Activated CD8-positive, alpha-beta memory T cell treated with anti-CD3 and anti-CD28 coated beads for 1 hour (primary cell): ENCODE measurements around the gene SS18L1.

Experiments
- DNase-seq, 2 donors: peaks; one replicate each; pipeline ENCODE4 v3.0.0-alpha.2; 2020; ENCODE audit warnings: low read depth in 1 of 2; ENCODE audit errors: extremely low read depth in 1 of 2

SS18L1 gene

DNA sequence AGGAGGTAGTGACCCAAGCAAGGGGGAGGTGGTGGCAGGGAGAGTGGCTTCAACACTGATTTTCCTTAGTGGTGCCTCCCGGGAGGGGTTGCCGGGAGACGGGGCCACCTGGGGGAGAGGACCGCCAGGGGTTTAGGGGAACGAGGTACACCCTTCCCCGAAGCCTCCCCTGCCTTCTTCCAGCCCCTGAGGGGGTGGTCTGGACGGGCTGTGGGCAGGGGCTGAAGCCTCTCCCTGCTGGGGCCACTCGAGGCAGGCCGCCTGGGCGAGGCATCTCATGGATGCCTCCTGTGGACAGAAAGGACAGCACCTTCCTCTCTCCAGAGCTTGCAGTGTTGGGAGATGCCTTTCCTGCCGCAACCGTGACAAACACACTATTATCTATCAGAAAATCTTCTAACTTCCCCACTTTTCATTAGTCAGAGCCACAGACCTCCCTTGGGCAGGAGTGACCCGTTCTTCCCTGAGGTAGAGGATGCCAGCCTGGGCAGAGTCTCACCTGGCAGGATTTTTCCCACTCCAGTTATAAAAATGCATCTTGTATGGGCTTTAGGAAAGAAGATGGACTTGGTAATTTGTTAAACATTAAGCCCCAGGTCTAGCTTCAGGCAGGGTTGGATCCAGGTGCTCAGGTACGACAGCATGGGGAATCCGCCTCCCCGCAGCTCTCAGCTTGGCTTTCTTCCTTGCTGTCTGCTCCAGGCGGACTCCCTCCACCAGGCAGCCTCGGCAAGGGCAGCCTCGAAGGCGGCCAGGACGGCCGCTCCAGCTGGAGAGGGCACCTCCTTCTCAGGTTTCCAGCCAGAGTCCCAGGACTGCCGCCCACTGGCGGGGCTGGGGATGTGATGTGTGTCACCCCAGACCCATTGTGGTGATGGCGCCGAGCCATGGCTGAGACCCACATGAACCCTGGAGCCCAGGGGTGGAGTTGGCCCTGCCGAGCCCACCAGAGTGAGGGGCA lies 65.5 kb downstream of the SS18L1 start:
- no peak for DNase-seq

DNA sequence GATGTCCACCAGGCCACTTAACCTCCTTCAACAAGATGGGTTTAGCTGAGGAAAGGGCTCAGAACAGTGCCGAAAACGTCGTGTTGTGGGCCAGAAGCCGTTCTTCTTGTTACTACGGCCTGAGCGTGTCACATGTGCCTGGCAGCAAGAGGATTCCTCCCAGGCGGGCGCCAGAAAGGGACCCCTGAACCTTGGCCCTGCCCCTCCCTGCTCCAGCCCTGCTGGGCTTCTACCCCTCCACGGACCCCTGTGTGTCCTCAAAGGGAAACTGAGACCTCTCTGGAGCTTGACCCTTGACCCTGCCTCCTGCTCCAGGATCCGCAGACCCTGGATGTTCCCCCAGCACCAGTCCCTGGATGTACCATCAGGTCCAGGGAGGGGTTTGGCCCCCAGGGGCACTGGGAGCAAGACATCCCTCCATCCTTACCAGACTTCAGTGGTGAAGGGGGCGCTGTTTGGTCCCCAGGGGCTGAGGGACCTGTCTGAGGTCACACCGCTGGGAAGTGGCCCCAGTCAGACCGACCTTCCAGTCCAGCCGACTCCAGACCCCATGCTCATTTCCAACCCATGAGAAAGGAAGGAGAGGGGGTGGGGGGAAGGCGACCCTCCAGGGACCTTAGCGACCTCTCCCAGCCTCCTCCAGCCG lies 66.4 kb downstream of the SS18L1 start:
- DNase-seq: no peak

DNA sequence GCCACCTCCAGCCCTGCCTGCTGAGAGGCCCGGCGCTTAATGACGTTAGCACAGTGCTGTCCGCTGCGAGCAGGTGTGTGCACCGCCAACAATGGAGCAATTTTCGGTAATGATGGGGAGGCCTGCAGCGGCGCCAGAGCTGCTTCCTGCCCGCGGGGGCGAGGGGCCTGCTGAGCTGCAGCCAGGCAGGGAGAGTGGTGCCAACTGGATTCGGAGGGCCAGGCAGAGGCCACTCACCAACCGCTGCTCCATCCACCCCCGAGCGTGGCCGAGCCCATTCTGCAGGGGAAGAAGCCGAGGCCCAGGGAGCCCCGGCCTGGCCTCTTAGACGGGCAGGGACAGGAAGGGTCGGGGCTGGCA lies 66.9 kb downstream of the SS18L1 start:
- no peak for DNase-seq

DNA sequence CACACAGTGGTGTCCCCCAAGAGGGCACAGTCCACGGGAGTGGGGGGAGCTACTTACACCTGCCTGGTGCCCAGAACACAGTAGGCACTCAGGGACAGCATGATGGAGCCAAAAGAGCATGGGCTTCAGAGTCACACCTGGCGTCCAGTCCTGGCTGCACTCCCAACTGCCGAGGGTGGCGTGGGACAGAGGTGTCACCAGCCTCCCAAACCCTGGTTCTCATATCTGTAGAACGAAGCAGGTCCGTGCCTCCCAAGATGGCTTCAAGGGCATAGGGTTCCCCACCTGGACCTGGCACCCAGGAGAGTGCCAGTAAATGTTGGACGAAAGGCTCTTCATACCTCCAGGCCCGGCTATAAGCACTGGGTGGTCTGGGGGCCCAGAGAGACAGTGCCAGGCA lies 67.6 kb downstream of the SS18L1 start:
- no peak for DNase-seq

DNA sequence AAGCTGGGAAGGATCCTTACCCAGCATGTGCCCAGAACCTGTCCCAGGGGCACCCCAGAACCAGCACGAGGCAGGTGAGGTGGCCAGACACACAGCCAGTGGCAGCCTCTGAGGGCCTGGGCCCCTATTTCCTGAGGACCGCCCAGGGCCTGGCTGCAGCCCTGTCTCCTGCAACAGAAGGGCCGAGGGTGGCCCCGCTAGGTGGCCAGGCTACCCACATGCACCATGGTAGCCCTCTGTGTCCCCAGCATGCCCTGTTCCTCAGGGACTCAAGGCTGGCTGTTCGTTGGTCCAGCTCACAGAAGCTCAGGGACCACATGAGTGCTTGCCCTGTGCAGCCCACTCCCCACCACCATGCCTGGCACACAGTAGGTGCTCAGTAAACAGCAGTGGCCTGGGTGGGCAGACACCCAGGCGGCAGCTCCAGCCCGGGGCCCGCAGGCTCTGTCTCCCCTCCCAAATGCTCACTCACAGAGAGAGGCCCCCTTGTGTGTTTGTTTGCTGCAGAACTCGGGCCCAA lies 68.3 kb downstream of the SS18L1 start:
- DNase-seq: no peak

DNA sequence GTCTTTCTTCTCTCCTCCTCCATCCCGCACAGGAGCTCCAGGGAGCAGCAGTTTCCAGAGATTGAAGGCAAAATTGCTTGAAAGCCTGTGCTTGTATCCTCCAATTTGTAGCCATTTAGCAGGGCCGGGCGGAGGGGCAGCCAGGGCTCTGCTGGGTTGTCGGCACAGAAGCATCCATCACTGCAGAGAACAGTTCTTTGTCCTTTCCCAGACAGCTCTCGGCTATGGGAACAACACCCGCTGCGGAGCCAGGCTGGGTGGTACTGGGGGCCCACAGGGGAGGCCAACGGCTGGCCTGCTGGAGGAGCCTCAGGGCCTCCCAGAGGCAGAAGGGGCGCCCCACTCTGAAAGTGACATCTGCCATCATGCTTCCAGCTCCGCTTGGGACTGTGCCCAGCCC lies 68.7 kb downstream of the SS18L1 start:
- no peak for DNase-seq

DNA sequence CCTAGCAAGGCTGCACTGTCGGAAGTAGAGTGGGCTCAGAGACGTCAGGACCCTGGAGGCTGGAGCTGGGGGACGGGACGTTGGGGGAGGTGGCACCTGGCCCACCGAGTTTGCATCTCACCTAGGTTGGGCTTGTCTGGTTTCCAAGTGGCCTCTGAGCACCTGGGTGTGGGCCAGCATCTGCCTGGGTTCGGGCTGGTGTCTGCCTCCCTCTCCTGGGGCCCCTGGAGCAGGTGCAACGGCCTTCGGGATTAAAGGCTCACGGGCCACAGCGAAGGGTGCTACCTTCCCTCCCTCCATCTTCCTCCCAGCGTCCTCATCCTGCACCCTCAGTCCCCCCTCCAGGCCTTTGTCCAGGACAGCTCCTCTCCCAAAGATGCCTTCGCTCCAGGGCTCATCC lies 70.5 kb downstream of the SS18L1 start:
- DNase-seq: no peak

DNA sequence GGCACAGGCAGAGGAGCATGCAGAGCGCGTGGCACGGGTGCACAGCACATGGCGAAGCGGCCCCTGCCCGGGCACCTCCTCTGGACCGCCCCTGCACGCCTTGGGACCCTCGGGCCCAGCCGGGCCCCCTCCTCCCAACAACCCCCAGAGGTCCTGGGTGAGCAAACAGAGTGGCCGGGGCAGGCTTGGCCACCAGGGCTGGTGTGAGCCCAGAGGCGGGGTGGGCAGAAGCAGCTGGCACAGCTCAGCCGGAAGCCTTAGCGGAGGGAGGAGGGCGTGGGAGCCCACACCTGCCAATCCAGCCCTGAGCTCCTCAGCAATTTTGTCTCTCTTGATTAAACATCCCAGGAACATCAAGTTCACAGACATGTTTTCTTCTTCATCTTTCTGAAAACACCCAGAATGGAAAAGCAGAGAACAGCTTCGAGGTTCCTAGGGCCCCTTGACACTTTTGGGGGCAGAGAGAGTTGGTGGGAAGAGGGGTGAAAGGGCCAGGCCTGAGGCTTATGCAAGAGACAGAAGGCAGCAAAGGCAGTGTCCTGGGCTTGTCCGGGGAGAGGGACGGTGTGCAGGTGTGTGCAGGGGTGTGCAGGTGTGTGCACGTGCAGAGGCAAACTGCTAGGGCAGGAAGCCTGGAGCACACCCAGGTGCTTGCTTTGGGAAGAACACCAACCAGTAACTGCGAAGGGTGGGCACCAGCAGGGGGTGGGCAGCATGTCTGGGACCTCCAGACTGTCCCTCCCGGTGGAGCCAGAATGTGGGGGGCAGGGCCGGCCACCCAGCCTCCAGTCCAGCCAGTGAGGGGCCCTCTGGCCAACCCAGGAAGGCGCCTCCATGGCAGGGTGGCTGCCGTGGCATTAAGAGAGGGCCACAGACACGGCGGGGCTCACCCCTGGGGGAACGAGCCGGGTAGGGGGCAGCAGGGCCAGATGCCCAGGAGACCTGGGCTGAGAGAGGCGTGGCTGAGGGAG lies 71.7 kb downstream of the SS18L1 start:
- no peak for DNase-seq

DNA sequence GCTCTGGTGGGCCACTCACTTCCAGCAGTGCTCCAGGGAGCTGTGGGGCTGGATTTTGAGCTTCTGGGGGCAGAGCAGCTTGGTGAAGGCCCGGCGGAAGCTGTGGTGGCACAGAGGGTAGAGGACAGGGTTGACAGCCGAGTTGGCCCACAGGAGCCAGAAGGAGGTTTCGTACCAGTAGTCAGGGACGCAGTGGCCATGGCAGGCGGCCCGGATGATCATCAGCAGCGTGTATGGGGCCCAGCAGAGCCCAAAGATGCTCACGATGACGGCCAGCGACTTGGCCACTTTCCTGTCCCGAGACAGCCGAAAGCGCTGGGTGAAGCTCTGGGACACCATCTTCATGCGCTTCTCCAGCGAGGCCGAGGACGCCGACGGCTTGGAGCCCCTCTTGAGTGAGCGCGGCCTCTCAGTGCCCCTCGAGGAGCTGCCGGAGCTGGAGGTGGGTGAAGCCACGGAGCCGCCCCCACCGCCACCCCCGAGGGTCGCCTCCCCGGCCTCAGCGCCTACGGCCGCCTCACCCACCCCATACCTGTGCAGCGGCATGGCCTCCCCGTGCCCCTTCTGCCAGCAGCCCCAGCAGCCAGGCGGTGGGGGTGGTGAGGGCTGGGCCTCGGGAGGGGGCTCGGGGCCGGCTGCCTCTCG lies 72.5 kb downstream of the SS18L1 start:
- no peak for DNase-seq

DNA sequence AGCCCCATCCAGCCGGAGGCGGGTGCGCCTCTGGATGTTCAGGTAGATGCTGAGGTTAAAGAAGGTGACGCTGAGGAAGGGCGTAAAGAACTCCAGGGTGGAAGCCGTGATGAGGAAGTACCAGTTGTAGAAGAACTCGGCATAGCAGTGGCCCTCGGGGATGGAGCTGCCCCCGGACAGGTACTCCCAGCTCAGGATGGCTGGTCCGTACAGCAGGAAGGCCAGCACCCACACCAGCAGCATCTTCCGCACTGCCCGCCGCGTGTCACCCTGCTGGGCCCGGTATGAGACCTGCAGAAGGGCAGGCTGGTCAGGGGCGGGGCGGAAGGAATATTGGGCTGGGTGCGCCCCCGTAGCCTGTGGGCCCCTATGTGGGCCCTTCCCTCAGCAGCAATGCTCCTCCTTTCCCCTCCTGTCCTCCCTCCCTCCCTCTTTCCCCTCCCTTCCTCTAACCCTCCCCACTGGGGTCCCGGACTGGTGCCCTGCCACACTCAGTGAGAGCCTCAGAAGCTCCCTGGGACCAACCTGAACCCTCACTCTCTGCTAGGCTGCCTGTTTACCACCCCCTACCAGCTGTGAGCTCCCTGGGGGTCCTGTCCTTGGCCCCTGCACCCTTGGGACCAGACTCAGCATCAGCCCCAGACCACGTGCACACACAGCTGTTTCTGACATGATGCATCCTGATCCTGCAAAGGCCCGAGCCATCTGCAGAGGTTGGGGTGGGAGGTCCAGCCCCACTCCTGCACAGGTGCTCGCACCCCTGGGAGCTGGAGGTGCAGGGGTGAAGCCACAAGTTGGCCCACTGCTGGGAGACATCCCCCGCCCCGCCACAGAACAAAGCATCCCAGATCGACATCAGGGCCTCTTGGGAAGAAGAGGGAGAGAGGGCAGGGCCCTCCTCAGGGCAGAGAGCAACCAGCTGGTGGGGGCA lies 73.3 kb downstream of the SS18L1 start:
- no peak for DNase-seq

DNA sequence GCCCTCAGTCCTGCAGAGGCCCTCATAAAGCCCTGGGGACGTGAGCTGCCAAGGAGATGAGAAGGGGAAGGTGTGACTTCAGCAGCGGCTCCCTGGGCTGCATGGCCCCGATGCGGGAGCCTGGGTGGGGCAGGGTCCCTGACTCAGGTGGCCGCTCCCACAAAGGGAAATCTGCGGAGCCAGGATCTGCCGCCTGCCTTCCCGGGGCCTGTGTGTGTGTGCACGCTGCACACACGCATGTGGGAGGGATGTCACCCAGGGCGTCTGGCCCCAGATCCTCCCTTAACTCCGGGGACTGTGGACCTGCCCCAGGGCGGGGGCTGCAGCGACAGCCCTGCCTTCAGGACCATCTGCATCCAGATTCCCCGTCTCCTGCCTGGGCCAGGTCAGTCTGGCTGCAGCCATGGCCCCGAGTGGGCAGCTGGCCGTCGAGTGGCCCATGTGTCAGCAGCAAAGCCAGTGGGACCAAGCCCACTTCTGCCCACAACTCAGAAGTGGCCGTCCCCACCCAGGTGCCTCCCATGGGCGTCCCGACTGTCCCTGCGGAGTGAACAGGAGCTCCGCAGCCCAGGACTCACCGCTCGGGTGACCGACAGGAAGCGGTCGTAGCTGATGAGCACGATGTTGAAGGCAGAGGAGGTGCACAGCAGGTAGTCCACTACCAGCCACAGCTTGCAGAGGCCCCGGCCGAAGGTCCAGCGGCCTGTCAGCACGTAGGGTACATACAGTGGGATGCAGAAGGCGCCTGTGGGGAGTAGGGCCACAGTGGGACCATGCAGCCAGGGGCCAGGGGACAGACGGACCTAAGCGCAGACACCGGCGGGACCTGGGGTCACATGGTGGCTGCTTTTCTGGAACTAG lies 74.6 kb downstream of the SS18L1 start:
- no peak for DNase-seq

DNA sequence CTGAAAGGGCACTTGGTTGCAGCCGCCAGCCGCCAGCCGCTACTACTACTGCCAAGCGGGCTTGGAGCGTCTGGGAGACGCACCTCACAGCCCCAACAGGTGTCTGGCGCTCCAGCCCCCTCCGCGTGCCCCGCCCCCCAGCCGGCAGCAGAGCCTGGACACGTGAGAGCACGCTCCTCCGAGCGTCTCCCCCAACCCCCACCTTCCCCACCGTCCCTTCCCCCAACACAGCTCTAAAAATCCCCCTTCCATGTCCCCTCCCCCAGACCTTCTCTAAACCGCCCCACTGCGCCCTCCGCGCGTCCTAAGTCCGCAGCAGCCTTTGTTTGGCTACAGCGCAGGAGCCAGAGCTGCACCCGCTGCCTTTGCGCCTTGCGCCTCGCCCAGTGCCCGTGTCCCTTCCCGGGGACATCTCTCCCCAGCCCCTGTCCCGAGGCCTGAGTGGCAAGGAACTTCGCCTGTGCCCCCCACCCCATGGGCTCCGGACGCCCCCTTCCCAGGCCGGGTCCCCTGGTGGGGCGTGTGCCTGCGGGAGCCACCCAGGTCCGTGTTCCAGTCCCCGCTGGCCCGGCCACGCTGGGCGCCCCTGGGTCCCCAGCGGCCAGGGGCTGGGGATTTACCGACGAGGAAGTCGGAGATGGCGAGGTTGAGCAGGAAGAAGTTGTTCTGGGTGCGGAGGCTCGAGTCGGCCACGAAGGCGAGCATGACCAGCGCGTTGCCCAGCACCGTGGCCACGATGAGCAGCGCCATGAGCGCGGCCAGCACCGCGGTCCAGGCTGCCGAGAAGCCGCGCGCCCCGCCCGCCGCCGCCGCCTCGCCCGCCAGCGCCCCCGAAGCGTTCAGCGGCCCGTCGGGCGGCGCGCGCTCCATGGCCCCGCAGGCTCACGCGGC lies 75.8 kb downstream of the SS18L1 start:
- DNase-seq: no peak

DNA sequence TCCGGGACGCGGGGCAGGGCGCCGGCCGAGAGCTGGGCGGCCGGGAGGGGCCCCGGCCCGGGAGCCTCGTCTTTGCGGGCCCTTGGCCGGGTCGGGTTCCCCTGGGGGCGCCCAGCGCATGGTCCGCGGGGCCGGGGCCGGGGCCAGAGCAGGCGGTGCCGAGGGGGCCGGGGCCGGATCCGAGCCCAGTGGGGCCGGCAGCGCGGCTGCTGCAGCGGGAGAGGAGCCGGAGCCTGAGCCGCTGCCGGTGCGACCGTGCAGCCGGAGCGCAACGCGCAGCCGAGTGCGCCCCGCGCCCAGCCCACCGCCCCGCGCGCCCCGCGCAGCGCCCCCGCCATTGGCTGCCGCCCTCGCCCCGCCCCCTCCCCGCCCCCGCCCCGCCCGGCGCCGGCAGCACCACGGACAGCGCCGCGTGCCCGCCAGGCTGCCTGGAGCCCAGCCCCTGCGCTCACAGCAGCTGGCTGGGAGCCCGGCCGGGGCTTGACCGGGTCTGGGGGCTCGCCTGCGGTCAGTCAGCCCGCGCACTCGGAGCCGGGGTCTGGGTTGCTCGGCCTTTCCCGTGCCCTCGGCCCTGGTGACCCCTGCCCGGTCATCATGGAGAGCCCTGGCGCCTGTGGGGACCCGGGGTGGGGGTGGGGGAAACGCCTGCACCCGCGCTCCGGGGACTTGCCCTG lies 76.6 kb downstream of the SS18L1 start, which contains the start of gene HRH3:
Gene HRH3 (minus strand): TSS at position 287 of the 674 bp plus-strand sequence. CDS start 308 bp downstream, outside the sequence.
- peak in 1 of 2 donors; percentile 33 for DNase-seq

DNA sequence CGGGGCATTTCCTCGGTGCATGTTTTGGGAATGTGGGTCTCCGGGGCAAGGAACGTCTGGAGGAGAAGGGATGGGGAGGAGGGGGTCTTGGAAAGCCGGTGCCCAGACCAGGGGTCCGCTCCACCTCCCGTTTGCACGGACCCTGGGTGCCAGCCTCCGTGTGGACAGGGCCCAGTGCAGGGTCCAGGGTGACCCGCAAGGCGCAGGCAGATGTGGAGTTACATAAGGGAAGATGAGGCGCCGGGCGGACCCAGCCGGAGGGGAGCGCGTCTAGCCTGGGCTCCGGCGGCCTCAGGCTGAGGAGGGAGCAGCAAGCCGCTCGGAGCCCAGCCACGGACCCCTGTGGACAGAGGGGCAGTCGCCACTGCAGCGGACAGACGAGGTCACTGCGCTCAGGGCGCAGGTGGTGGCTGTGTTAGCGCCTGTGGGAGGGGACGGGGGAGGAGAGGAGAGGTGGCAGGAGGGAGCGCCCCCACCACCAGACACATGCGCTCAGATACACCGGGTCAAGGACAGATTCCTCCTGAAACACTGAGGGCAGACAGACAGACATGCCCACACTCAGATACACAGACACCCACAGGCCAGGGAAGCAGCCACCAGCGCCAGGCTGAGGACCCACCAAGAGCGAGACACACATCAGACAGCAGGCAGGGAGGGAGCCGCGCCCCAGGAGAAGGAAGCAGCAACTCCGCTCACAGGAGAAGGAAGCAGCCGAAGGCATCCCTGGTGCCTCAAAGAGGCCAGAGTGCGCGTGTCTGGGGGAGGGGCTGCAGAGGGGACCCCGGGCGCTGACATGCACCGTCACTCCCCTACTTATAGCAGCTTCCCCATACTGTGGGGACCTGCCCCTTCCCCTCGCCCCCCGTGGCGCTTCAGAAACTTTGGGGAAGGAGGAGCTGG lies 77.3 kb downstream of the SS18L1 start:
- no peak for DNase-seq

DNA sequence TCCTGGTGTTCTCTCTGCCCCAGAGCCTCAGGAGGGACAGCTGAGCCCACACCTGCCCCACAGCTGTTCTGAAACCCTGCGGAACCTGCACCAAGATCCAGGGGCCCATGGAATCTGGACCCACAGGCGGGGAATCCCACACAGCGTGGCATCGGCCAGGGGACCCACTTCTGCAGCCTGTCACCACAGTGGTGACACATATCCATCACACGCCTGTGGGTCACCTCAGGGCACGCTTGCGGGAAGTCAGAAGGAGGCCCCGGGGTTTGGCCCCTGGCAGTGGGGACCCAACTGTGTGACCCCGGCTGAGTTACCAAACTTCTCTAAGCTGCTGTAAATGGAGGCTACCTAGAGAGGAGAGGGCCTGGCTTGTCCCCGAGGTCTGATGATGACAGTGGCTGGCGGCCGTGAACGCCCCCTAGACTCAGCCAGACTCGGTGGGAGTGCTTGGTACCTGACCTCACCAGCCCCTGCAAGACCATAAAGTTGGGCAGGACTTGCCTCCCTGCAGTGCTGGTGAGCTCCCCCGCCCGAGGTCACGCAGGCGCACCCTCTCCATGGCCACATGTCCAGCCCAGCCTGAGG lies 78.8 kb downstream of the SS18L1 start:
- DNase-seq: no peak
